GM18861 (cell line): ENCODE data around the gene INVS.

Source experiments
- ATAC-seq: cut with Tn5 transposase; IDR thresholded peaks from one replicate; pipeline ENCODE4 v1.9.1; 2021; ENCODE audit not compliant: unreplicated experiment

INVS gene

GRCh38 chr9:100267211-100267610 lies 168.2 kb downstream of the INVS start:
- no peak for ATAC-seq

DNA sequence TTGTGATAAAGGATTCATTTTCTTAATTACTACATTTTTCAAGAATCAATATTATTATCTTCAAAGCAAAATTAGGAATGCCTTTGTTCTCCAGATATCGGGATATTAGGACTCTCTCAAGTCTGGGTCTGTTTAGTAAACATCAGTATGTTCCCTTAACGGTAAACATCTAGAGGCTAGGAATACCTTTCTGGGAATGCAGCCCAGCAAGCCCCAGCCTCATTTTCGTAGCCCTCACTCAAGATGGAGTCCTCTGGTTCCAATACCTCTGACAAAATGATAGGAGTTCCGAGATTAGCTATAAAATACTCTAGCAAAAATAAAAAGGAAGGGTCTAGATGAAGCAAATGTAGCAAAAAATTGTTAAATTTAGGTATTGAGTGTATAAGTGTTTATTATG lies 169.2 kb downstream of the INVS start:
- ATAC-seq = no peak

DNA sequence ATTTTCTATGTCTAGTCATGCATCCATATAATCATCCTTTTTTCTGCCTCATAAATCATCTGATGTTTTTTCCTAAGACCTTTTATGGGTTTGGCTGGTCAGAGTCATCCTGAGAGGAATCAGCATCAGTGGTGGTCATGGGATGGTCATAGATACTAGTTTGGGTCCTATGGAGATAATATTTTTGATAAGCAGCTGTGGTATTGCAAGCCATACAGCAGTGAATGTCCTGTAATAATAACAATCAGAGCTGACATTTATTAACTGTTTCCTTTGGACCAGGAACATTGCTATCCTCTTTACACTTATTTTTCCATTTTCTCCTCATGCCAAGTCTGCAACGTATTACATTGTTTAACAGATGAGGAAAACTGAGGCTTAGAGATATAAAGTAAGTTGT lies 170.6 kb downstream of the INVS start:
- no peak for ATAC-seq

DNA sequence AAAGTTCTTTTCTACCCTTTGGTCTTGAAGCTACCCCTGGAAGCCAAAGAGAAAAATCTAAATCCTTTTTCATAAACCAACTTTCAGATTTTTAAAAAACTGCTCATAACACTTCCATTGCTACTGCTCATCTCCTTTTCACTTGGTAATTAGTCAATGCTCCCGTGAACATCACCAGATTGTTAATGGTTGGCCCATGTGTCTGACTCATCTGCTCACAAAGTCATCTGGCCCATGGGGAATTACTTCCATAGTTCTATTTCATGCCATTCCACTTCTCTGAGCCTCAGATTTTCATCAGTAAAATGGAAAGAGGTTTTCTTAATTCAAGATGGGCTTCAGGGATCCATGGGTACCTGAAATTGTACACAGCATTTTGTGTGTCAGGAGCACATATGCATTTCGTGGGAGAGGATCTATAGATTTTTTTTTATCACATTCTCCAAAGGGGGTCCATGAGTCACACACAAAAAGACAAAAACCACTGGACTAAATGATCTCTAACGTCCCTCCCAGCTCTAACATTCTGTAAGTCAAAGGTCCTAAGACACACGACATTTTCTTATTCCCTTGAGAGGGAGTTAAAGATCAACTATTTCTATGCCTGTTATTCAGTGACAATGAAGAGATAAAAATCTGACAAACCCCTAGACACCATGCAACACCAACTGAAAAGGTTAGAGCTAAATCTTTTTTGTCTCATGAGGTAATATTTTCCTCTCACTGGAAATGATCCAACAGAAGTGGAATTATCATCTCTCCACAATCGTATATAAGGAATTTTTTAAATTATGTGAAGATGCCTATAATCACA lies 178.3 kb downstream of the INVS start:
- no peak for ATAC-seq

DNA sequence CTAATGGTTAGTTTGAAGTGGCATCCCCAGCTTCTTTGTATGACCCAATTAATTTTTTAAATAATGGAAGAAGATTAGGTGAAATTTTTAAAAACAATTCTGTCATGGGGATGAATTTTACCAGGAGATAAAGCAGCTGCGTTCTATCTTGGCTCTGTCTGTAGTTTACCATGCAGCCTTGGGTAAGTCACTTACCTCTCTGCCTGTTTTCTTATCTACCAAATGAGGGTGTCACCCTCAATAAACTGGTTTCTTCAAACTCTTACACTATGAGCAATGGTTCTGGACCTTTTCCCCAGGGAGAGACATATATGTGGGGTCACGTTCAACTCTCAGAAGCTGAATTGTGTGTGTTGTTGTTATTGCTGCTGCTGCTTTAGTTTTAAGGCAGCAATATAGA lies 182.0 kb downstream of the INVS start:
- ATAC-seq = no peak

DNA sequence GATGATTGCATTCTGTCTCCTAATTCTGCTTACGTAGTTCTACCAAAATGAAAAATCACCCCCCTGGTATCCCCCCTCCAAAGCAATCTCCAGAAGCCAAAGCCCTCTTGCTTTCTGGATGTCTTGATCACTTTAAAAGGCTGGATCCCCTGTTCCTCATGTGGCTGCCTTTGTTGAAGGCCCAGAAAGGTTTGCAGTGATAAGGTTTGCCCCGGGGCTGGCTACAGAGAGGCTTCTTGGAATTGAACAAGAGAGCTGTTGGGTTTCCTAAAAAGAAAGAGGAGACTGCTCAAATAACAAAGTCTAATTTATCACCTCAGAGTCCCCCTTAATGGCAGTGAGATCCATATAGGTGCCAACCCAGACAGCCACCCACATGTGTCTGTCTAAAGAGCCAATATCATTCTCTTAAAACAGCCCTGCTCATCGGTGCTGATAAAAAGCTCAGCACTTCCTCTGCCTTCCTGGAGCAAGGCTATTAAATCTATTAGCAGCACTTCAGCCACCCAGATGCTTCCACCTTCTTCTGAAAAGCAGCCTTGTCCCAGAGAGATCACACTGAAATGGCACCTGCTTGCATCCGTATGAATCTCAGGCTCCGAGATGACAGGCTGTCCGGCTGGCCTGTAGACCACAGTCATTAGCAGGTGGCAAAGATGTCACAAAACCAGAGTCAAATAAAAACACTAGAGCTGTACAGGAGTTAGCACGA lies 182.8 kb downstream of the INVS start:
- no peak for ATAC-seq

GRCh38 chr9:100282388-100282719 lies 183.3 kb downstream of the INVS start:
- no peak for ATAC-seq

GRCh38 chr9:100284247-100284646 lies 185.2 kb downstream of the INVS start:
- ATAC-seq = no peak

GRCh38 chr9:100285080-100285479 lies 186.0 kb downstream of the INVS start:
- no peak for ATAC-seq

- ATAC-seq = no peak
These were observed 186.6 kb downstream of the INVS start for GRCh38 chr9:100285601-100286000.

DNA sequence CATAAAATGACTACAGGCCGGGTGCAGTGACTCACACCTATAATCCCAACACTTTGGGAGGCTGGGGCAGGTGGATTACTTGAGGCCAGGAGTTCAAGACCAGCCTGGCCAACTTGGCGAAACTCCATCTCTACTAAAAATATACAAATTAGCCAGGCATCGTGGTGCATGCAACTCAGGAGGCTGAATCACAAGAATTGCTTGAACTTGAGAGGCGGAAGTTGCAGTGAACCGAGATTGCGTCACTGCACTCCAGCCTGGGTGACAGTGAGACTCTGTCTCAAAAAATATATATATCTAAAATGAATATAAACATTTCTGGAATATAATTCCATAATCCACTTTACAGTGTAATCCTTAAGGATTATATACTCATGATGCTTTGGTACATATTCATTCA lies 187.2 kb downstream of the INVS start:
- ATAC-seq = no peak

DNA sequence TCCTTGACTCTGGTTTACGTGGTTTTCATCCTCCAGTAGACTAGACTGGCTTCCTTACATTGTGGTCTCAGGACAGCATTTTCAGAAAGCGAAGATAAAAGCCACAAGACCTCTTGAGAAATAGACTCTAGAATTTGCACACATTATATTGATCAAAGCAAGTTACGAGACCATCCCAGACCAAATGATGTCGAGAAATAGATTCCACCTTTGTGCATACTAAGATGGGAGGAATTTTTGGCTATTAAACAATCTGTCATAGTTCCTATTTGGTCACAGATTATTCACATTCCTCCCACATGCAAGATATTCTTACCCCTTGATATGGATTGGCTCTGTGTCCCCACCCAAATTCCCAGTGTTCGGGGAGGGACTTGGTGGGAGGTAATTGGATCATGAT lies 188.1 kb downstream of the INVS start:
- no peak for ATAC-seq

GRCh38 chr9:100290714-100291113 lies 191.7 kb downstream of the INVS start:
- no peak for ATAC-seq

DNA sequence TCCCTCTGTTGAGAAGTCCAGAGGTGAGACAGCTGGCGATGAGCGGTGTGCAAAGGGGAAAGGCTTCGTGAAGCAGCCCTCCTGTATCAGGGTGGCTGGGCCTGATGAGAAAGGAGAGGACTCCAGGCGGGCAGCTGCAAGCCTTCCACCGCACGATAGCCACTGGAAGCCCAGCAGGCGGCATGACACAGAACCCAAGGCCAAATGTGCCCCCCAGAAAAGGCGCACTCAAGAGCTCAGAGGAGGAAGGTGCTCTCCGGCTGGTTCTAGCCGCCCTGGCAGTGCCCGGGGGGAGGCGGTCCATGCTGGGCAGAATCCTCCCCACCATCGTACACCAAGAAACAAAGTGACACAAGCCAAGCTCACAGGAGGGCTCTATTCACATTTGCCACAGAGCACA lies 193.4 kb downstream of the INVS start:
- ATAC-seq = no peak

DNA sequence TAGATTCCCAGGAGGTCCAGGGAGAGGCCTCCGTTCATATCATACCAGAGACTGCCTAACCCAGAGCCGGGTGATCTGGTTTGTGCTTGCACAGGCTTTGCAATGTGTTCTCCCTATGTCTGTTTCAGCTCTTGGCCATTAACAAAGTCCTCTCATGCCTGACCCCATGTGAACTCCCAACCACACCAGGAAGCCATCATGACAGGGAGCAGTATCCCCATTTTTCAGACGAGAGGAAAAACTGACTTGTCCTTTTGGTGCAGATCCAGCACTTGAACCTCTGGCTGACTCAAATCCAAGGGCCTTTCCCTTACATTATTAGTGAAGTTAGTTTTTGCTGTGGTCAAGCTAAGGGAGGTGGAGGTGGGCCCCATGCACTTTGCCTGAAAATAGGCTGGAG lies 195.3 kb downstream of the INVS start:
- no peak for ATAC-seq

DNA sequence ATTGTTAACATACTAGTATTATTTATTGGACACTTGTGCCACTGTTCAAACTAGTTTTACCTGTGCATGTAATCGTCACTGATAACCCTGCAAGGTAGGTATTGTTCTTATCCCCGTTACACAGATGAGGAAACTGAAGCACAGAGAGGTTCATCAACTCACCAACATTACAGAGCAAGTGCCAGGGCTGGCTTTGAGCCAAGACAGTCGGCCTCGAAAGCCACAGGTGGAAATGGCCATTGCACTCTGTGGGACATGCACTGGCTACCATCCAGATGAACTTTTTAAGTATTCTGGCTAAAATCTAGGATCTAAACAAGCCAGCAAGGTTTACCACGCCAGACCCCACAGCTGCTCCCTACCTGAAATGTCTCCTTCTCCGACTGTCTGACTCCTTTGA lies 195.8 kb downstream of the INVS start:
- ATAC-seq = no peak

DNA sequence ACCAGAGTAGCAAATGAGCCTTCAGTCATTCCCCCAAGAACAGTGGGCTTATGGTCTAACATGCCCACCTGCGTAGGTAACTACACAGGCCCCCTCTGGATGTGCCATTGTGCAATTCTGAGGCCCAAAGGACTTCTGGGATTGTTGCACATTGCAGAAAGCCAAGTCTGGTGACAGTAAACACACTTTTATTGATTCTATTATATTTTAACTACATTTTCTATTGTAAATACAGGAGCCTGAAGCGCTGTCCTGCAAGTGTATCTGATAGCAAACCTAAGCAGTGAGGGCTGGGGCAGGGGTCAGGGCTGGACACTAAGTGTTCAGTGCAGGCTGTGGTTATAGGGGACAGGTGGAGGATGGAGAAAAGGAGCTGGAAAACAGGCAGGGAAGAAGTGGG lies 196.2 kb downstream of the INVS start:
- ATAC-seq = no peak

GRCh38 chr9:100296407-100296806 lies 197.4 kb downstream of the INVS start:
- ATAC-seq = no peak

GRCh38 chr9:100298378-100298777 lies 199.3 kb downstream of the INVS start:
- no peak for ATAC-seq

- no peak for ATAC-seq
These were observed 204.7 kb downstream of the INVS start for GRCh38 chr9:100303747-100304146.

DNA sequence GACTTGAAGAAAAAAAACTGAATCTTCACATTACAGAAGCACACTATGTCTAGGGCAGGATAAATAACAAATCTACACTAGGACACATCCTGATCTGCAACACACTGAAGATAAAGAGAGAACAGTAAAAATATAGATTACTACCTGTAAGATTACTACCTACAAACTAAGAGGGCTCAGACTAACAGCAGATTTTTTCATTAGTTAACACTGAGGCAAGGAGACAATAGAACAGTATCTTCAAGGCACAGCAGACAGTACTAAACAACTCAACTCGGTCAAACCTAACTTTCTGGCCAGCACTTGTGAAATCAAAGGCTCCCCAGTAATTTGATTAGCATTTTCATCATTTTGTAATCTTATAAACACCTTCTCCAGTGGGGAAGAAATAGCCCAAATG lies 207.2 kb downstream of the INVS start:
- ATAC-seq = no peak

DNA sequence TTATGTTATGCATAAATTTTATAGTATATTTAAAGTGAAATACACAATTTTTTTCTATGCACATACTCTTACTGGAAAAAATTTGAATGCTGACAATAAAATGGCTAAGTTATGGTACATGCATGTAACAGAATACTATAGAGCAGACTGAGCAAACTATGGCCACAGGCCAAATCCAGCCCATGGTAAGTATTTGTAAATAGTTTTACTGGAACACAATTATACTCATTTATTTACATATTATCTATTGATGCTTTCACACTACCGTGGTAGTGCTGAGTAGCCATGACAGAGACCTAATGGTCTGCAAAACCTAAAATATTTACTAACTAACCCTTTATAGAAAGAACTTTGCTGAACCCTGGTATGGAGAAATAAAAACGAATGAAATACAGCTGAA lies 208.0 kb downstream of the INVS start:
- no peak for ATAC-seq
